GM19043 (cell line): ENCODE measurements around the gene CCDC88C.
"Not testable (repeated sequence)": the region's sequence is repeated elsewhere in the genome, so short reads cannot be mapped to it uniquely, and the experiment has no call there.

Experiments
- ATAC-seq: cut with Tn5 transposase; IDR thresholded peaks from one replicate; pipeline ENCODE4 v1.9.1; 2021; ENCODE audit warnings: low read depth; ENCODE audit not compliant: unreplicated experiment

CCDC88C gene

GRCh38 chr14:91419044-91419397 is 1.4 kb upstream of the CCDC88C start:
- ATAC-seq: no peak

- ATAC-seq: no peak
These were observed 895 bp upstream of the CCDC88C start for GRCh38 chr14:91418387-91419043.

- no peak for ATAC-seq
These were observed 365 bp upstream of the CCDC88C start for GRCh38 chr14:91417983-91418386.

- no peak for ATAC-seq
These were observed 888 bp downstream of the CCDC88C start for GRCh38 chr14:91416744-91417119.

GRCh38 chr14:91415794-91416743 is 1.6 kb downstream of the CCDC88C start:
- peak; percentile 63 for ATAC-seq

GRCh38 chr14:91414475-91414833 is 3.2 kb downstream of the CCDC88C start:
- no peak for ATAC-seq

- no peak for ATAC-seq
These were observed 3.8 kb downstream of the CCDC88C start for GRCh38 chr14:91413547-91414474.

GRCh38 chr14:91412939-91413338 is 4.7 kb downstream of the CCDC88C start:
- no peak for ATAC-seq

GRCh38 chr14:91410771-91411536 is 6.7 kb downstream of the CCDC88C start:
- no peak for ATAC-seq

- no peak for ATAC-seq
These were observed 7.5 kb downstream of the CCDC88C start for GRCh38 chr14:91409928-91410718.

- ATAC-seq: not testable (repeated sequence)
These were observed 8.4 kb downstream of the CCDC88C start for GRCh38 chr14:91409240-91409639.

GRCh38 chr14:91406982-91407381 is 10.6 kb downstream of the CCDC88C start:
- ATAC-seq: no peak

GRCh38 chr14:91406451-91406850 is 11.2 kb downstream of the CCDC88C start:
- no peak for ATAC-seq

- ATAC-seq: no peak
These were observed 11.7 kb downstream of the CCDC88C start for GRCh38 chr14:91405724-91406435.

- ATAC-seq: no peak
These were observed 12.3 kb downstream of the CCDC88C start for GRCh38 chr14:91405241-91405721.

GRCh38 chr14:91402771-91403600 is 14.6 kb downstream of the CCDC88C start:
- no peak for ATAC-seq

GRCh38 chr14:91402348-91402747 is 15.3 kb downstream of the CCDC88C start:
- ATAC-seq: no peak

- ATAC-seq: no peak
These were observed 15.9 kb downstream of the CCDC88C start for GRCh38 chr14:91401751-91402150.
